Trophoblast cell (in vitro differentiated cells and primary cell): ENCODE data around the gene CYP2A7.
"Not testable (repeated sequence)": the region's sequence is repeated elsewhere in the genome, so short reads cannot be mapped to it uniquely, and the experiment has no call there.

Experiments used
- DNase-seq, 2 donors: peaks; one replicate each; pipeline ENCODE4 v3.0.0-alpha.2; 2016
- H2AFZ ChIP-seq: 2 replicates; pipeline ENCODE4 v1.6.1; 2013; ENCODE audit warnings: low read length, moderate library complexity, mild to moderate bottlenecking; ENCODE audit not compliant: insufficient read depth, poor library complexity
- H2AK5ac ChIP-seq: 2 replicates; pipeline ENCODE4 v1.6.1; 2013; ENCODE audit warnings: mild to moderate bottlenecking, low read length
- H2BK120ac ChIP-seq: 2 replicates; pipeline ENCODE4 v1.6.1; 2013; ENCODE audit warnings: low read length, mild to moderate bottlenecking, moderate library complexity; ENCODE audit not compliant: insufficient read depth, poor library complexity
- H2BK12ac ChIP-seq: 2 replicates; pipeline ENCODE4 v1.6.1; 2013; ENCODE audit warnings: mild to moderate bottlenecking, low read length, moderate library complexity
- H2BK5ac ChIP-seq: 2 replicates; pipeline ENCODE4 v1.6.1; 2013; ENCODE audit warnings: low read length, low read depth, moderate library complexity, mild to moderate bottlenecking; ENCODE audit not compliant: poor library complexity
- H3K14ac ChIP-seq: 2 replicates; pipeline ENCODE4 v1.6.1; 2013; ENCODE audit warnings: mild to moderate bottlenecking, low read length
- H3K18ac ChIP-seq: 2 replicates; pipeline ENCODE4 v1.6.1; 2013; ENCODE audit warnings: mild to moderate bottlenecking, low read length
- H3K23ac ChIP-seq: 2 replicates; pipeline ENCODE4 v1.6.1; 2013; ENCODE audit warnings: low read length
- H3K27ac ChIP-seq: 2 replicates; pipeline ENCODE4 v1.5.1; 2013; ENCODE audit warnings: low read depth, mild to moderate bottlenecking, inconsistent platforms, low read length, moderate library complexity
- H3K27me3 ChIP-seq: 2 replicates; pipeline ENCODE4 v1.6.1; 2013; ENCODE audit warnings: inconsistent platforms, mild to moderate bottlenecking, low read length, moderate library complexity; ENCODE audit not compliant: insufficient read depth
- H3K36me3 ChIP-seq, 2 experiments: 1 replicate in 1 of 2; 2 replicates in 1 of 2; pipeline ENCODE4 v1.6.1; 2013; ENCODE audit warnings: low read length in 2 of 2, mild to moderate bottlenecking in 2 of 2, moderate library complexity in 1 of 2; ENCODE audit not compliant: insufficient read depth in 2 of 2, control insufficient read depth in 1 of 2
- H3K4ac ChIP-seq: 2 replicates; pipeline ENCODE4 v1.6.1; 2013; ENCODE audit warnings: low read depth, mild to moderate bottlenecking, low read length, moderate library complexity
- H3K4me1 ChIP-seq, 2 experiments: 1 replicate in 1 of 2; 2 replicates in 1 of 2; pipeline ENCODE4 v1.6.1; 2013; ENCODE audit warnings: low read length in 2 of 2, mild to moderate bottlenecking in 2 of 2, moderate library complexity in 1 of 2; ENCODE audit not compliant: insufficient read depth in 2 of 2, control insufficient read depth in 1 of 2
- H3K4me2 ChIP-seq: 2 replicates; pipeline ENCODE4 v1.6.1; 2013; ENCODE audit warnings: inconsistent platforms, mild to moderate bottlenecking, low read length, moderate library complexity
- H3K4me3 ChIP-seq: 2 replicates; pipeline ENCODE4 v1.5.1; 2013; ENCODE audit warnings: mild to moderate bottlenecking, low read depth, low read length, inconsistent platforms
- H3K79me1 ChIP-seq: one replicate; pipeline ENCODE4 v1.6.1; 2013; ENCODE audit warnings: low read length
- H3K79me2 ChIP-seq: 2 replicates; pipeline ENCODE4 v1.6.1; 2013; ENCODE audit warnings: low read length, mild to moderate bottlenecking; ENCODE audit not compliant: control insufficient read depth, insufficient read depth, poor library complexity
- H3K9ac ChIP-seq: 2 replicates; pipeline ENCODE4 v1.6.1; 2013; ENCODE audit warnings: mild to moderate bottlenecking, low read length
- H3K9me3 ChIP-seq: 2 replicates; pipeline ENCODE4 v1.6.1; 2013; ENCODE audit warnings: low read depth, mild to moderate bottlenecking, control low read depth, inconsistent platforms, low read length; ENCODE audit not compliant: insufficient read depth
- H4K12ac ChIP-seq: 2 replicates; pipeline ENCODE4 v1.6.1; 2013; ENCODE audit warnings: low read depth, mild to moderate bottlenecking, low read length, moderate library complexity
- H4K8ac ChIP-seq: 2 replicates; pipeline ENCODE4 v1.6.1; 2013; ENCODE audit warnings: low read depth, mild to moderate bottlenecking, low read length, moderate library complexity
- H4K91ac ChIP-seq: one replicate; pipeline ENCODE4 v1.6.1; 2013; ENCODE audit warnings: low read depth, mild to moderate bottlenecking, low read length, moderate library complexity
- WGBS: extraction: QIAGEN DNeasy Blood & Tissue Kit; methylation state at CpG from one replicate; pipeline ENCODE4 v1.1.7; 2013; ENCODE audit warnings: missing lambda C conversion rate; ENCODE audit not compliant: insufficient read length, insufficient coverage; ENCODE audit errors: extremely low coverage; 5-methylcytosine and 5-hydroxymethylcytosine counted together

Gene CYP2A7

GRCh38 chr19:40927567-40927966, 45.5 kb upstream of the CYP2A7 start:
- Histone ChIP-seq H3K18ac (no peak overlapping the region), H2BK5ac (no peak overlapping the region), H3K9ac (no peak overlapping the region), H3K23ac (no peak overlapping the region), H3K79me1 (no peaks in the 10 kb centered on the region), H3K9me3 (no peaks in the 10 kb centered on the region), H3K27me3 (no peaks in the 10 kb centered on the region), H3K14ac (no peak overlapping the region), H2AFZ (no peak overlapping the region), H2BK12ac (no peak overlapping the region), H4K12ac (no peak overlapping the region), H2BK120ac (no peak overlapping the region), H3K4me2 (no peak overlapping the region), H4K8ac (no peak overlapping the region), H3K4me3 (no peak overlapping the region), H3K4me1 (peaks cover 0 to 2% of the 10 kb centered on the region in 2 experiments), H3K27ac (no peak overlapping the region), H3K4ac (no peak overlapping the region), H3K36me3 (no peaks in the 10 kb centered on the region), H2AK5ac (no peak overlapping the region), H4K91ac (no peak overlapping the region), H3K79me2 (no peaks in the 10 kb centered on the region)
- DNase-seq = no peak
- WGBS = no CpG with 5 or more reads among the region's 3 CpGs

GRCh38 chr19:40926276-40926675, 44.2 kb upstream of the CYP2A7 start:
- H3K79me2 ChIP-seq, H3K4me3 ChIP-seq, H3K18ac ChIP-seq, H3K14ac ChIP-seq, H3K27me3 ChIP-seq, H4K8ac ChIP-seq, H4K12ac ChIP-seq, H3K9me3 ChIP-seq, H2AK5ac ChIP-seq, DNase-seq, H3K27ac ChIP-seq, H3K9ac ChIP-seq, H3K4me1 ChIP-seq, H3K36me3 ChIP-seq, H2AFZ ChIP-seq, H3K4me2 ChIP-seq, H3K4ac ChIP-seq, H4K91ac ChIP-seq, H3K23ac ChIP-seq, H2BK12ac ChIP-seq, H3K79me1 ChIP-seq, H2BK120ac ChIP-seq, H2BK5ac ChIP-seq: not testable (repeated sequence)
- WGBS = no CpG with 5 or more reads among the region's 1 CpG

- Histone ChIP-seq H3K23ac (no peak overlapping the region), H2AK5ac (no peak overlapping the region), H2BK5ac (no peak overlapping the region), H4K91ac (no peak overlapping the region), H3K79me1 (no peaks in the 10 kb centered on the region), H3K9ac (no peak overlapping the region), H4K8ac (no peak overlapping the region), H3K4ac (no peak overlapping the region), H3K14ac (no peak overlapping the region), H2AFZ (no peak overlapping the region), H4K12ac (no peak overlapping the region), H3K4me1 (peaks cover 0 to 2% of the 10 kb centered on the region in 2 experiments), H3K79me2 (no peaks in the 10 kb centered on the region), H3K4me2 (no peak overlapping the region), H2BK12ac (no peak overlapping the region), H3K27me3 (no peaks in the 10 kb centered on the region), H2BK120ac (no peak overlapping the region), H3K27ac (no peak overlapping the region), H3K18ac (no peak overlapping the region), H3K36me3 (no peaks in the 10 kb centered on the region), H3K4me3 (no peak overlapping the region), H3K9me3 (peaks cover 4% of the 10 kb centered on the region)
- WGBS = no CpG with 5 or more reads among the region's 7 CpGs
- DNase-seq = no peak
Measured at GRCh38 chr19:40923934-40924391, 41.9 kb upstream of the CYP2A7 start.

- no CpG with 5 or more reads among the region's 11 CpGs for WGBS
- H4K91ac ChIP-seq, H3K36me3 ChIP-seq: not testable (repeated sequence)
Measured at GRCh38 chr19:40922237-40923160, 40.5 kb upstream of the CYP2A7 start.

More at GRCh38 chr19:40922237-40923160, 40.5 kb upstream of the CYP2A7 start:
- not testable (repeated sequence) for H4K12ac ChIP-seq, H2AK5ac ChIP-seq, H3K18ac ChIP-seq, H2BK120ac ChIP-seq, DNase-seq, H3K9me3 ChIP-seq, H2AFZ ChIP-seq, H3K4me3 ChIP-seq, H2BK5ac ChIP-seq, H3K4ac ChIP-seq, H3K4me2 ChIP-seq, H3K23ac ChIP-seq, H3K79me1 ChIP-seq, H3K9ac ChIP-seq, H3K27ac ChIP-seq, H4K8ac ChIP-seq, H3K79me2 ChIP-seq, H3K27me3 ChIP-seq, H3K4me1 ChIP-seq, H3K14ac ChIP-seq, H2BK12ac ChIP-seq
